Coronary artery (tissue), 2 donors: ENCODE measurements around the gene SLC11A2.
A peak's percentile ranks its signal among the peaks of the same experiment; 100 is the strongest.
"Not testable (repeated sequence)": the region's sequence is repeated elsewhere in the genome, so short reads cannot be mapped to it uniquely, and the experiment has no call there.

ENCODE experiments used
- DNase-seq: peaks from one replicate; pipeline ENCODE4 v3.0.0-alpha.2; 2017; ENCODE audit warnings: low spot score
- H3K27ac ChIP-seq, 2 donors: fragments of 200-600 bp; sonication (generic); one replicate each; pipeline ENCODE4 v1.5.1; 2016 to 2019
- H3K4me3 ChIP-seq: fragments of 200-600 bp; sonication (generic); 2 replicates; pipeline ENCODE4 v1.5.1; 2016; ENCODE audit warnings: mild to moderate bottlenecking, moderate library complexity
- TF ChIP-seq, protein P1 (sequence below): fragments of 200-600 bp; sonication (generic); IDR thresholded peaks from one replicate; pipeline ENCODE4 v1.5.1; 2019; ENCODE audit warnings: antibody characterized with exemption

SLC11A2 gene

DNA sequence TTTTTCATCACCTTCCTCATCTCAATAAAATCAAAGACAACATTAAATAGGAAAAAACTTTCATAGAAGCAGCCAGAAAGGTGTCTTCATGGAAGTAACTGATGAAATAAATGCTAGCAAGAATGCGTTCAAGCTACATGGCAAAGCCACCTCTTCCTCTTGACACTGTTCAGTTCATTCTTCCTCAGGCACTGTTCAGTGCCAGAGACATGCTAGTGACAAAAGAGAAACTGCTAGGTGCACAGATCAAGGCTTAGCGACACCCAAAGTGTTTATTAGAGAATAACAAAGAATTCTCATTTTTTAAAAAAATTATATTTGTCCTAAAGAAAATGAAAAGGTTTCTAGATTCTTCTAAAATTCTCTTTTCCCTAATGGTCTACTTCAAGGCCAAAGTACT lies 7.2 kb downstream of the SLC11A2 start:
- H3K4me3 ChIP-seq, result no peak overlapping the region
- no peak for DNase-seq
- H3K27ac ChIP-seq, result no peak overlapping the region
- TF ChIP-seq, protein P1, sequence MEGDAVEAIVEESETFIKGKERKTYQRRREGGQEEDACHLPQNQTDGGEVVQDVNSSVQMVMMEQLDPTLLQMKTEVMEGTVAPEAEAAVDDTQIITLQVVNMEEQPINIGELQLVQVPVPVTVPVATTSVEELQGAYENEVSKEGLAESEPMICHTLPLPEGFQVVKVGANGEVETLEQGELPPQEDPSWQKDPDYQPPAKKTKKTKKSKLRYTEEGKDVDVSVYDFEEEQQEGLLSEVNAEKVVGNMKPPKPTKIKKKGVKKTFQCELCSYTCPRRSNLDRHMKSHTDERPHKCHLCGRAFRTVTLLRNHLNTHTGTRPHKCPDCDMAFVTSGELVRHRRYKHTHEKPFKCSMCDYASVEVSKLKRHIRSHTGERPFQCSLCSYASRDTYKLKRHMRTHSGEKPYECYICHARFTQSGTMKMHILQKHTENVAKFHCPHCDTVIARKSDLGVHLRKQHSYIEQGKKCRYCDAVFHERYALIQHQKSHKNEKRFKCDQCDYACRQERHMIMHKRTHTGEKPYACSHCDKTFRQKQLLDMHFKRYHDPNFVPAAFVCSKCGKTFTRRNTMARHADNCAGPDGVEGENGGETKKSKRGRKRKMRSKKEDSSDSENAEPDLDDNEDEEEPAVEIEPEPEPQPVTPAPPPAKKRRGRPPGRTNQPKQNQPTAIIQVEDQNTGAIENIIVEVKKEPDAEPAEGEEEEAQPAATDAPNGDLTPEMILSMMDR, result no peak

DNA sequence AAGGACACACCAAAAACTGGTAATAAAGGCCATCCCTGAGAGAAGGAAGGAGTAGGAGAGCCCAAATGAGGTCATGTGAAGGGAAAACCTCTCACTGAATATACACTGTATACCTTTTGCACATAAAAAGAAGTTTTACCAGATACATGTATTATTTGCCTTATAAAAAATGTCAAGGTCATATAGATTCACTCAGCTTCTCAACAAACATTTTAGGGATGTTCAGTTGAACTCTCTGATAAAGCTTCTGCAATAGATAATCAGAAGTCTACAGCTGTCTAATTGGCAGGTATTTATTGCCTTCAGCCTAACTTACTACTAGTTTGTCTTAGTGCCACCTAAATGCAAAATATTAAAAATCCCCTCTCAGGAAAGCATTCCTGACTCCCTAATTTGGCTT lies 8.7 kb downstream of the SLC11A2 start:
- Histone ChIP-seq H3K4me3 (no peak overlapping the region), H3K27ac (no peak overlapping the region)
- no peak for DNase-seq
- TF ChIP-seq, protein P1, result no peak

DNA sequence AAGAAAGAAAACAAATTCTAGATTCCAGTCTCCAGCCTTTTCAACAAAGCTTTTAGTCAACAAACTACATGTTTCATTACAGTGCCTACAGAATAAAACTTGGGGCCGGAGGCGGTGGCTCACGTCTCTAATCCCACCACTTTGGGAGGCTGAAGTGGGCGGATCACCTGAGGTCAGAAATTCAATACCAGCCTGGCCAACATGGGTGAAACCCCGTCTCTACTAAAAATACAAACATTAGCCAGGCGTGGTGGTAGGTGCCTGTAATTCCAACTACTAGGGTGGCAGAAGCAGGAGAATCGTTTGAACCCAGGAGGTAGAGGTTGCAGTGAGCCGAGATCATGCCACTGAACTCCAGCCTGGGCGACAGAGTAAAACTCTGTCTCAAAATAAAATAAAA lies 11.7 kb downstream of the SLC11A2 start:
- DNase-seq, H3K4me3 ChIP-seq, H3K27ac ChIP-seq: not testable (repeated sequence)

DNA sequence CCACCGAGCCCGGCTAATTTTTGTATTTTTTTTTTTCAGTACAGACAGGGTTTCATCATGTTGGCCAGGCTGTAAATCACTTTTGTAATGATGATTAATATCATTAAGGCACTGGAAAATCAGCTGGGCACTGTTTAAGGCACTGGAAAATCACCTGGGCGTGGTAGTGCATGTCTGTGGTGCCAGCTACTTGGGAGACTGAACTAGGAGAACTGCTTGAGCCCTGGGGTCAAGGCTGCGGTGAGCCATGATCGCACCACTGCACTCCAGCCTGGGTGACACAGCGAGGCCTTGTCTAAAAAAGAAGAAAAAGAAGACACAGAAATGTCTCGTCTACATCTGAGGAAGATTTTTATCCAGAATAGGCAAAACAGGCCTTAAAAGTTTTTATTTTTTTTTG lies 12.7 kb downstream of the SLC11A2 start:
- TF ChIP-seq, protein P1, result no peak
- no peak for DNase-seq
- Histone ChIP-seq H3K4me3 (no peak overlapping the region), H3K27ac (no peak overlapping the region)

DNA sequence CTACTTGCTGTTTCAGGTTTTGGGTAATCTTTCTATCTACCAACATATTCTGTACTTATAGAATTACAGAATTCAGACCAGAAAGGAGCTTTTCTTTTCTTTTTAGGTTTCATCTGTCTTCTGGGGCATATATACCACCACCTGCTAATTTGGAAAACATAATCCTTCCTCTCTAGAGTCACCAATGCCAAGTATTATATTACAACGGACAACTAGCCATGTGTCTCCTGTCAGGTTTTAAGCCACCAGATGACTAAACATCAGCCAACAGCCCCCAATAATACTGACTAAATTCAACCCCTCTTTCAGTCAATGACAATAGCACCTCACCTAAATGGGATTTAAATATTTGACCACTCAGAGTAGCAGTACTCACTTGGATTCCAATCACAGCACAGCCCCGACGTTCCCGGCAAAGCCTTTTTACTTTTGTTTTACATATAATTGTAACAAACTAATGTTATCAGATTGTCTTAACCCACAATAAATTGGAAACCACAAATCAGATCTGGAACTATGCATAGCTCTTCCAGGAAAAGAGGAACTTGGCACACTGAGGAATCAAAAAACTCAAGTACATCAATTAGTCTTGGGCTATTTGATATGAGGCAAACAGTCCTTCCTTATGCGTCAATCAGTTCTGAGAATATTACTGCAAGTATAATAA lies 13.5 kb downstream of the SLC11A2 start:
- Histone ChIP-seq H3K27ac (no peak overlapping the region), H3K4me3 (no peak overlapping the region)
- no peak for DNase-seq
- TF ChIP-seq, protein P1, result no peak

DNA sequence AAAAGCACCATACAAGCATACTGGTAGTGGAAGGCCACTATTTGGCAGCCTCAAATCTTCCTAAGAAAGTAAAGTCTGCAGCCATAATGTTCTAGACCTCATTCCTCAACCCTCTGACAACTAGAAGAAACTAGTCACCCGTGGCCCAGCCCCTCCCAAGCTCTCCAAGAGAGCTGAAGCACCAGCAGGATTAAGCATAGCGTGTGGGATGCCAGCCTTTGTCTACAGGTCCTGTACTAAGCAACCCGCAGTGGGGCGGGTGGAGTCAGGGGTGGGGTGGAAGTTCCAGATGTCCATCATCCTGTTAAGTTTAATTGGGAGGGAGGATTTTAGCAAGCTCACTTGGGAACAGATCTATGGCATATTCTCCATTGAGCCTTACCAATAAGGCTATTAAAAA lies 14.2 kb downstream of the SLC11A2 start:
- TF ChIP-seq, protein P1, result no peak
- no peak overlapping the region for H3K27ac ChIP-seq
- H3K4me3 ChIP-seq, result no peak overlapping the region
- DNase-seq, result no peak

DNA sequence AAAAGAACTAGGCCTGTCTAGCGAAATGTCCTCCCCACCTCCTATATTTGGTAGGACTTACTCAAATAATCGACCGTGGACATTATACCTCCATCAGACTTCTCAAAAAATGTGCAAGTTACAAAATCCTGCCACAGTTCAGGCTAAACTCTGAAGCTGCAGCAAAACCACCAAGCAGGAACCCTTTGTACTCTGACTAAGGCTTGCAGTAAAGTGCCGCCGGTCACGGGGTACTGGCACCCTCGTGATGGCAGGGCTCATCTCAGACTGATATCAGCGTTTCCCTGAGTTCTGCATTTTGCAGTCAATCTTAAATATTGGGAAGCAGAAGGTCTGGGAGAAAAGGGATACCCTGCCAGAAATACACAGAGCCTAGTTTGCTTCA lies 17.1 kb downstream of the SLC11A2 start:
- Histone ChIP-seq H3K27ac (peak overlapping the region in 1 of 2 donors; percentile 41), H3K4me3 (no peak overlapping the region)
- TF ChIP-seq, protein P1, result no peak
- DNase-seq, result no peak
